ENCODE data around the gene CCDC82. TPM values are rescaled to one million over a fixed set of nuclear protein-coding genes. Genes with fewer than 3 reads are reported as not detected.

Gene CCDC82
- total and polyA plus RNA-seq, 12 donors: 9.1 to 33.7 (median 13.1) TPM

- peaks cover 0 to 4% (median 0%) of the 10 kb centered on the region in 9 donors for H3K36me3 ChIP-seq
- H3K27ac ChIP-seq: peak overlapping the region in 2 of 10 donors; percentile 69 to 77
- WGBS, 2 donors: 80 to 90% methylated on average over 6 of the region's 6 CpGs
- no peak for ATAC-seq
- H3K4me1 ChIP-seq: peaks cover 11 to 97% (median 77%) of the 10 kb centered on the region in 9 donors
- no peaks in the 10 kb centered on the region for H3K9me3 ChIP-seq
- TF ChIP-seq CTCF (IDR thresholded peaks at IDR 0.05): no peak
- intact Hi-C loops (cut with DNase I): no loop called here
- no peak for DNase-seq
- H3K27me3 ChIP-seq: no peaks in the 10 kb centered on the region
- H3K4me3 ChIP-seq: no peak overlapping the region
These were observed 76.5 kb downstream of the CCDC82 start for GRCh38 chr11:96313163-96313562.

DNA sequence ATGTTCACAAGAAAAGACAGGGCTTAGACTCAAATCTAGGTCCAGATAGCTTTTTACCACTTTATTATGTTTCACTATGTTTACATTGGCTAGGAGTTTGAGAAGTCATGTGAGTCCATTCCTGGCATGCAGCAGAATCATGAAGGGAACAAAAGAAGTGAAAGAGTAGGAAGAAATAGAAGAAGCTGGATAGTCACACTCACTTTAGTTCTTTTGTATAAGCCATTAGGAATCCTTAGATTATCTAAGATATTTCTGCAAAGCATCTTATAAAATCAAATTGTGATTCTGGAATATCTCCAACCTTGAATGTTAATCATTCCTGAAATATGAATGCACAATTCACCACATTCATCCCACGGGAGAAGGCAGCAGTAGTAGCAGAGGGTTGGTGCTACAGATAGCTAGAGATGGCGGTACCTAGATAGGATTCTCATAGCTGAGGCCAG lies 78.6 kb downstream of the CCDC82 start:
- 44 to 45% methylated on average over 2 of the region's 2 CpGs for WGBS, 2 donors
- Histone ChIP-seq H3K27me3 (no peaks in the 10 kb centered on the region), H3K27ac (peak overlapping the region in 5 of 10 donors; percentile 7 to 34 (median 32)), H3K9me3 (no peaks in the 10 kb centered on the region), H3K4me3 (no peak overlapping the region), H3K36me3 (no peaks in the 10 kb centered on the region), H3K4me1 (peaks cover 9 to 100% (median 81%) of the 10 kb centered on the region in 9 donors)
- intact Hi-C loops (cut with DNase I): no loop called here
- TF ChIP-seq CTCF (IDR thresholded peaks at IDR 0.05): no peak
- ATAC-seq (no peak), DNase-seq (no peak)

DNA sequence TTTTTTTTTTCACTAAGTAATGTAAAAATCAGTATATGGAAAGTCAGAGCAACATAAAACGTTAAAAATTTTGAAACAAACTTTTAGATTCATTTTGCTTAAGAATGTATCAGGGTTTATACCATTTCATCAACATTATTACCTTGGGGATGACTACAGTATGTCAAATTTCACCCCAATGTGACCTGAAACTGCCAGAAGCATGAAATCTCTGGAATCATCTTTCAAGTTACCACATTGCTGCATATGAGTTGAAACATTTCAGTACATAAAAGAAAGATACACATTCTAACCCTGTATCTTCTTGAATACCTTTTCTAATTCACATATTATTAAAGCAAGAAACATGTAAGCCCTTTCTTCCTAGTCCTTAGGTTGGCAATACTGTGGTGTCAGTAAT lies 79.5 kb downstream of the CCDC82 start:
- ATAC-seq: no peak
- H3K27me3 ChIP-seq: no peaks in the 10 kb centered on the region
- DNase-seq: no peak
- peaks cover 9 to 100% (median 82%) of the 10 kb centered on the region in 9 donors for H3K4me1 ChIP-seq
- WGBS, 2 donors: 74 to 90% methylated on average over 1 of the region's 1 CpG
- intact Hi-C loops (cut with DNase I): no loop called here
- no peaks in the 10 kb centered on the region for H3K36me3 ChIP-seq
- H3K4me3 ChIP-seq: no peak overlapping the region
- no peak for TF ChIP-seq CTCF (IDR thresholded peaks at IDR 0.05)
- H3K9me3 ChIP-seq: no peaks in the 10 kb centered on the region
- peak overlapping the region in 2 of 10 donors; percentile 32 to 33 for H3K27ac ChIP-seq

DNA sequence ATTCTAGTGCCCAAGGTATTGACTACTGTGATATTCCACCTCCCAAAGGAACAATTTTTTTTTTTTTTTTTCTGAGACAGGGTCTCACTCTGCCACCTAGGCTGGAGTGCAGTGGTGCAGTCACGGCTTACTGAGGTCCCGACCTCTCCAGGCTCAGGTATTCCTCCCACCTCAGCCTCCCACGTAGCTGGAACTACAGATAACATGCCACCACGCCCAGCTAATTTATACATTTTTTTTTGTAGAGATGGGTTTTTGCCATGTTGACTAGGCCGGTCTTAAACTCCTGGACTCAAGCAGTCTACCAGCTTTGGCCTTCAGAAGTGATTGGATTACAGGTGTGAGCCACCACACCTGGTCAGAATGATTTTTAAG lies 80.1 kb downstream of the CCDC82 start:
- no peak for TF ChIP-seq CTCF (IDR thresholded peaks at IDR 0.05)
- DNase-seq: no peak
- no peak for ATAC-seq
- Histone ChIP-seq H3K27me3 (no peaks in the 10 kb centered on the region), H3K4me1 (peaks cover 8 to 100% (median 76%) of the 10 kb centered on the region in 9 donors), H3K27ac (peak overlapping the region in 3 of 10 donors; percentile 24 to 89 (median 86)), H3K9me3 (no peaks in the 10 kb centered on the region), H3K4me3 (no peak overlapping the region), H3K36me3 (no peaks in the 10 kb centered on the region)
- WGBS, 2 donors: 75 to 88% methylated on average over 5 of the region's 5 CpGs
- intact Hi-C loops (cut with DNase I): loop anchor here in 2 of 10 donors (5.0 kb wide), 2 partner anchors 33 to 52 kb away; partner anchors contain the start of gene MAML2 (in 1 of the 2)

Data from heart right ventricle (tissue), 16 donors.